HG03060 (cell line): ENCODE results near the gene PTPRD.

Experiments
- ATAC-seq: cut with Tn5 transposase; IDR thresholded peaks from one replicate; pipeline ENCODE4 v1.9.1; 2021; ENCODE audit warnings: low read depth, moderate number of reproducible peaks; ENCODE audit not compliant: unreplicated experiment

Gene PTPRD

GRCh38 chr9:8860086-8860485 is 1752.7 kb downstream of the PTPRD start:
- no peak for ATAC-seq

GRCh38 chr9:8859416-8859815 is 1753.4 kb downstream of the PTPRD start:
- ATAC-seq, result no peak

GRCh38 chr9:8858596-8859161 is 1754.1 kb downstream of the PTPRD start:
- ATAC-seq, result no peak

- no peak for ATAC-seq
Measured at GRCh38 chr9:8857926-8858595, 1754.7 kb downstream of the PTPRD start.

GRCh38 chr9:8857068-8857925 is 1755.5 kb downstream of the PTPRD start:
- no peak for ATAC-seq

- ATAC-seq, result no peak
Measured at GRCh38 chr9:8856396-8857067, 1756.3 kb downstream of the PTPRD start.

GRCh38 chr9:8855046-8855445 is 1757.8 kb downstream of the PTPRD start:
- no peak for ATAC-seq

GRCh38 chr9:8852301-8852864 is 1760.4 kb downstream of the PTPRD start:
- no peak for ATAC-seq

GRCh38 chr9:8850914-8851313 is 1761.9 kb downstream of the PTPRD start:
- no peak for ATAC-seq

- no peak for ATAC-seq
Measured at GRCh38 chr9:8845808-8846207, 1767.0 kb downstream of the PTPRD start.

GRCh38 chr9:8845376-8845775 is 1767.4 kb downstream of the PTPRD start:
- no peak for ATAC-seq

GRCh38 chr9:8844549-8844948 is 1768.3 kb downstream of the PTPRD start:
- ATAC-seq, result no peak

- no peak for ATAC-seq
Measured at GRCh38 chr9:8842402-8843193, 1770.2 kb downstream of the PTPRD start.

- ATAC-seq, result no peak
Measured at GRCh38 chr9:8838136-8838535, 1774.7 kb downstream of the PTPRD start.

- no peak for ATAC-seq
Measured at GRCh38 chr9:8835291-8835690, 1777.5 kb downstream of the PTPRD start.

GRCh38 chr9:8832955-8833354 is 1779.8 kb downstream of the PTPRD start:
- no peak for ATAC-seq

GRCh38 chr9:8832386-8832785 is 1780.4 kb downstream of the PTPRD start:
- no peak for ATAC-seq

- no peak for ATAC-seq
Measured at GRCh38 chr9:8831568-8831967, 1781.2 kb downstream of the PTPRD start.

GRCh38 chr9:8826281-8826680 is 1786.5 kb downstream of the PTPRD start:
- no peak for ATAC-seq

GRCh38 chr9:8825585-8826147 is 1787.1 kb downstream of the PTPRD start:
- ATAC-seq, result no peak
